NCI-H2227 treated with DMSO at 0.1 percent for 48 hours (cell line): ENCODE measurements around the gene FER.
"Not testable (repeated sequence)": the region's sequence is repeated elsewhere in the genome, so short reads cannot be mapped to it uniquely, and the experiment has no call there.

ENCODE experiments used
- DNase-seq: peaks from one replicate; lab custom pipeline; 2025; lab: John Stamatoyannopoulos, UW

Gene FER

GRCh38 chr5:108957333-108957732 lies 209.6 kb downstream of the FER start:
- no peak for DNase-seq

- no peak for DNase-seq
These were observed 219.2 kb downstream of the FER start for GRCh38 chr5:108966910-108967309.

- DNase-seq = no peak
These were observed 226.9 kb downstream of the FER start for GRCh38 chr5:108974594-108974993.

- no peak for DNase-seq
These were observed 228.0 kb downstream of the FER start for GRCh38 chr5:108975697-108976096.

- DNase-seq = no peak
These were observed 235.9 kb downstream of the FER start for GRCh38 chr5:108983461-108984092.

- no peak for DNase-seq
These were observed 242.2 kb downstream of the FER start for GRCh38 chr5:108989761-108990392.

- not testable (repeated sequence) for DNase-seq
These were observed 244.8 kb downstream of the FER start for GRCh38 chr5:108992396-108993085.

- DNase-seq = not testable (repeated sequence)
These were observed 245.7 kb downstream of the FER start for GRCh38 chr5:108993440-108993839.

- no peak for DNase-seq
These were observed 250.0 kb downstream of the FER start for GRCh38 chr5:108997720-108998119.

- DNase-seq = no peak
These were observed 250.5 kb downstream of the FER start for GRCh38 chr5:108998216-108998615.

- DNase-seq = no peak
These were observed 256.2 kb downstream of the FER start for GRCh38 chr5:109003928-109004327.

- DNase-seq = no peak
These were observed 257.8 kb downstream of the FER start for GRCh38 chr5:109005297-109006009.

- DNase-seq = no peak
These were observed 258.4 kb downstream of the FER start for GRCh38 chr5:109006129-109006528.

GRCh38 chr5:109016300-109016699 lies 268.6 kb downstream of the FER start:
- DNase-seq = no peak

GRCh38 chr5:109022056-109022455 lies 274.4 kb downstream of the FER start:
- no peak for DNase-seq

GRCh38 chr5:109025729-109026128 lies 278.0 kb downstream of the FER start:
- DNase-seq = not testable (repeated sequence)

GRCh38 chr5:109027983-109028607 lies 280.4 kb downstream of the FER start:
- DNase-seq = no peak

GRCh38 chr5:109028608-109029299 lies 281.1 kb downstream of the FER start:
- no peak for DNase-seq

GRCh38 chr5:109029847-109030246 lies 282.1 kb downstream of the FER start:
- DNase-seq = no peak

GRCh38 chr5:109030360-109031143 lies 282.9 kb downstream of the FER start:
- no peak for DNase-seq

GRCh38 chr5:109034306-109034705 lies 286.6 kb downstream of the FER start:
- no peak for DNase-seq
